ENCODE results near the gene CYP3A4.
"Not testable (repeated sequence)": the region's sequence is repeated elsewhere in the genome, so short reads cannot be mapped to it uniquely, and the experiment has no call there.

The CYP3A4 gene

GRCh38 chr7:99723201-99723600, 60.8 kb downstream of the CYP3A4 start:
- DNase-seq (ENCODE audit: low read depth in 2 of 2): not testable (repeated sequence)

DNA sequence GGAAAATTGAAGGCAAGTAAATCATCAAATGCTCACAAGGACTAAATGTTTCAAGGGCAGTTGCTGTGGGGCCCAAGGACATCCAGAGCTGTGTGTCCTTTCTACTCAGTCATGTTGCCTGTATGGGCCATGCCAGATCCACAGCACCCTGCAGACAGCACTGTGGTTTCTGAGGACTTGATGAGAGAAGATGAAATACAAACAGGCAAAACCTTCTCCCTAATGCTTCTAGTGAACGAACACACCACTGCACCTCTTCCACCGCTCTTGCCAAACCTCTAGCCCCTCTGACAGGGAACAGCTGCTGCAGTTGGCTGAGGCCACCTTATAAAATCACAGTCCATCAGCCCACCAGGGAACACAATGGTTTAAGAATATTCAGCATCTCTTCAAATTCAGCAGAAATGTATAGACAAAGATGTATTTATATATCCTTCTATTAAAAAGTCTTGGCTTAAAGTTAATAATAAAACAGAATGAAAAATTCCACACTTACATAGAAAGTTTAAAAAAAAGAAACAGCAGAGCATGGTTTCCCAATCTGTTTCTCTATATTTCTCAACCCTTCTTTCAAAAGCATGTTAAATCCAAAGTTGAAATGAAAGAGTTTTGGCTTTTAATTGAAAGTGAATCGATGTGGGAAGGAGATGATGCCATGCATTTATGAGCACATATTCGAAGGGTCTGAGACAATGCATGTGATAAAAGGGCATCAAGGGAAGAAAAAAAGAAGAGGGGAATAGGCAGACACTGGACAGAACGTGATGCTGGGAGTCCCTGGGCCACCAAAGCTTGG, 63.0 kb downstream of the CYP3A4 start:
- no peak for DNase-seq (ENCODE audit: low read depth in 2 of 2)

GRCh38 chr7:99719996-99720769, 63.8 kb downstream of the CYP3A4 start:
- DNase-seq (ENCODE audit: low read depth in 2 of 2): no peak

DNA sequence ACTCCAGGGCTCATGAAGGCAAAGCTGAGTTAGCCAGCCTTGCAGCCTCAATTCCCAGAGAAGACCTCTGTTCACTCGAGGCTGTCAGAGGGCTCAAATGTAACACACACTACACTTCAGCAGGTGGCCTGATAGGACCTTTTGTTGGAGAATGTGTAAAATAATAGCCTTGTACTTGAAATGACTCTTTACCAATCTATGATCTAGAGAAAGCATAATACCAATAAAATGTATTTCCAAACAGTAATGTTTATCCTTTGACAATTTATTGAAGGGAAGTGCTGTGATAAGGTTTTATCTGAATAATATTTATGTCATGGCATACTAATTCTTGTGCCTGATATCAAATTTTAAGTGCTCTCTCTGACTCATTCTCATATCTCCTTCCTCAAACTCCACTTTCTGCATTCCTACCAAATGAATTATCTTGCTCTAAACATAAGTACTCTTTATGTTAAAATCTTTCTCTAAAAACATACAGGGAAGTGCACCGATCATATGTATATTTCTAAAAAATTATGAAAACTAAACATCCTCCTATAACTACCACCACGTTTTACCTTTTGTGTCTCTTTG, 69.9 kb downstream of the CYP3A4 start:
- no peak for DNase-seq (ENCODE audit: low read depth in 2 of 2)

- DNase-seq (ENCODE audit: low read depth in 2 of 2): no peak
These were observed 74.0 kb downstream of the CYP3A4 start for GRCh38 chr7:99709838-99710578.

DNA sequence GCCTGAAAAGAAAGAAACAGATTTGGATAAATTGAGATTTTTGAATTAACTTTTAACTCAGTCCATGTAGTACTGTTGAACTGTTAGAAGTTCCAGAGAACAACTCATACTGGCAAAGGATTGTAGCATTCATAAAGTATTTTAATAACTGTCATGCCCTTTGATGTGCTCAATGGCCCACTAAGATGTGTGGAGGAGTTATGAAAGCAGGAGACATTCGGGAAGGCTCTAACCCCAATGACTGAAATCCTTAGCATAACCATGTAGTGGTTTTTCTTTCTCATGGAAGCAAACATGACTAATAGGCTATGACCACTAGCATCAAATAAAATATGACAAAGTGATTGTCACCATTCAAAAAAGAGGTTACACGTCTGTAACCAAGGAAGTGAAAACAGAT, 74.7 kb downstream of the CYP3A4 start:
- no peak for DNase-seq (ENCODE audit: low read depth in 2 of 2)

DNA sequence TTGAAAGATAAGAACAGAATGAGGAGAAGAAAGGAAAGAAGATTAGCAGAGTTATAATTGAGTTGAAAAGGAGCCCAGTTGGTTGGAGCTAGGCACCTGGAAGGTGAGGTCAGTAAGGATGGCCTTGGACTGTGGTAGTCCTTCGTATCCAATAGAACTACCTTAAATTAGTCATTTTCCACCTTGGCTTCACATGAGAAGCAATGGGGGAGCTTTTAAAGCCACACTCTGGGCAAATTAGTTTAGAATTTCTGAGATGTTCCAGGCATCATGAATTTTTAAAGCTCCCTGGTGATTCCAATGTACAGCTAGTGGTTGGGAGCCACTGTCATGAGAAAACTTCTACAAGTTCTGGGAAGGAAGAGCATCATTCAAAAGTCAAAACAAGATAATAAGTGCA, 76.9 kb downstream of the CYP3A4 start:
- DNase-seq (ENCODE audit: low read depth in 2 of 2): no peak
